HG03558 (cell line): ENCODE results near the gene TMEFF1.
A peak's percentile ranks its signal among the peaks of the same experiment; 100 is the strongest.

Experiments
- ATAC-seq: cut with Tn5 transposase; IDR thresholded peaks from one replicate; pipeline ENCODE4 v1.9.1; 2021; ENCODE audit warnings: moderate number of reproducible peaks; ENCODE audit not compliant: unreplicated experiment; ENCODE audit errors: extremely low read depth

TMEFF1 gene

DNA sequence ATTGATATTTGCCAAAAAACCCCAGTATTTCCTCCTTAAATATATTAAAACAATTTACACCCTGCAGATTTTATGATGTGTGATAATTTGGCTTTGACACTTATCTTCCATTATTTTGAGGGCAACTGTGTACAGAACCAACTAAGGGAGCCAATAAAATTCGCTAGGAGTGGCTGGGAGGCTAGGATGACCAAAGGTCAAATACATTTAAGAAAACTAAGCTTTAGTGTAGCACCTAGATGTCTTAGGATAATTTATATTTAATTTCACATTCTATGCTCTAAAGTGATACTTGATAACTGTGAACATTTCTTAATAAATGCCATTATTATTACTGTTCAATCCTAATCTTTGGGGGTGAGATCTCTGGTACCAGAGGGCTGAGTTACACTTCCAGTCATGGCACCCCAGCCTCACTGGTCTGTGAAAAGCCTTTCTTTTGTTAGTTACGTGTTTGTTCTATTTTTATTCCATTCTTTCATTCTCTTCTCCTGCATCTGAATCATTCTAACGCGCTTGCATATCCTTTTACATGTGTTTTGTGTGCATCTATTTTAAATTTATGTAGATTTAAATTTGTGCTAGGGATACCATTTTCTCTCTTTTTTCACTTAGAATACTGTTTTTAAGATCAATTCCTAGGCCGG lies 26.9 kb upstream of the TMEFF1 start:
- ATAC-seq = no peak

DNA sequence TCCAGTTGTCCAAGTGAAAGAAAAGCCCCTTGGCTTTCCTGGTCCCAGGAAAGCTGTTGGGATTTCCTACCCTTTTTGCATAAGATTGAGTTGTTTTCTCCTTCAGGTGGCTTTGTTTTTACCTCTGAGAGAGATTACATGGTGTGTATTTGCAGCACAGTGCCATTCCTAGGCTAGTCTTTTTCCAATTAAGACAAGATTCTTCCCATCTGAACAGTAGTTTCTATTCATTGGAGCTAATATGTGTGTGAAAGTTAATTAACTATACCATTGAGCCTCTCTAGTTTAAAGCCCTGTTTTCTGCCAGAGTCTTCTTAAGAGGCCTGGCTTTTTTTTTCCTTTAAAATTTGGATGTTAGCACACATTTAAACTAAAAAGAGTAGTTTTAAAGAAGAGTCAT lies 25.9 kb upstream of the TMEFF1 start:
- ATAC-seq = no peak

DNA sequence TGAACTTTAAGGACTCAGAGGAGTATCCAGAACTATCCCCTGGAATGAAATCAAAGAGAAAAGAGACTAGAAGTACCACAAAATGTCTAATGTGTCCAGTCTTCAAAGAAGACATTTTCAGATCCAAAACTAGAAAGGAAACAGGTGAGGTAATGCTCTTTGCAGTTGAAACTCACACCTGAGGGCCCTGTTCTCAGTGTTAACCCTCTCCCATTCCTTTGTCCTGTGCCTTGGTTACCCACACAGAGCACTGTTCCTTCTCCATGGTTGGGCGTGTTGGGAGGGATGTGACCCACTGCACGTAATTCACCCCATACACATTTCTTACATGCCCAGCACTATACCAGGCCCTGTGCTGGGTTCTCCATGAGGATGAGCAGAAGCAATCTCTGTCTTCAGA lies 24.7 kb upstream of the TMEFF1 start:
- no peak for ATAC-seq

DNA sequence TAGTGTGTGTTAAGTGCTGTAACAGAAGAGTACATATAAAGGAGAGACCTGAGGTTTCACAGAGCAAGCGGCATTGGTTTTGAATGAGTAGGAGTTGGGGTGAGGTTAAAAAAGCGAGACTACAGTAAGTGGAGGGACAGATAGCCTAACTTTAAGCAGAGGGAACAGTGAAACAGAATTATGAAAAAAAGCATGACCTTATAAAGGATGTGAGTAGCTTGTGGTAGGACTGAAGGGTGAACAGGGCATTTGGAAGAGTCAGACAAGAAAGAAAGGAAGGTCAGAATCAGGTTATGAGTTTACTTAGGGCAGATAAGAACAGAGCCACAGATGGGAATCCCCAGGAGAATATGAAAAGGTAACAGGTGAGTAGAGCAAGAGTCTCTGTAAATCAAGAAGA lies 23.5 kb upstream of the TMEFF1 start:
- peak; percentile 92 for ATAC-seq

DNA sequence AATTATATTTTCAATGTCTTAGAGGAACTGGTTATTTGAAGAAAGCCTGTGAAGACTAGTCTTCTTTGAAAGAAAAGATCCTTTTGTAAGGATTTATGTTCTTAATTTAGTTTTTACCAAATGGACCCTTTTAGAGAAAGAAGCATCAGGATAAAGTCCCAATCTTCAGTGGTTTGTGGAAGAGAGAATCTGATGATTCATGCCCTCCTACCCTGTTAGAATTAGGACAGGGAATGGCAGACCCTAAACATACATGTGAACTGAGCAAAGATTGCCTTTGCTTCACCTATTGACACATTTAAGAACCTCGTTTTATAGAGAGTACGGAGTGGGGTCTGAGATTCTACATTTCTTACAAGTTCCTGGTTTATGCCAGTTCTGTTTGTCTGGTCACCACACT lies 20.1 kb upstream of the TMEFF1 start:
- ATAC-seq = no peak

DNA sequence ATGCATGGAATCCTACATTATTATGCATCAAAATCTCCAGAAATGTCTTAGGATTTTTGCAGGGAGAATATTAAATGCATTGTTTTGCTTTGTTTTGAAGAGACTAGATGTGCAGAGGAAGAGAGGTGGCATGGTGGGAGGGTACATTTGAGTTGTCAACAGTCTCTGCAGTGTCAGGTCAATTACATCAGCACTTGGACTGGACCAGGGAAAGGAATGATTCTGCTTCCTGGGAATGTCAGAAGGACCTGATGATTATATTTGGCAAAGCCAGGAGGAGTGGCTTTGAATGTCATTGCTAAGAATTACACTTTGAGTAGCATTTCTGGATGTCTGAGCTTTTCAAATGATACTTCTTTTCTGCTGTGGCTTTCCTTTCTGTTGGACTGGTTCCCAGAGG lies 17.5 kb upstream of the TMEFF1 start:
- ATAC-seq = no peak

DNA sequence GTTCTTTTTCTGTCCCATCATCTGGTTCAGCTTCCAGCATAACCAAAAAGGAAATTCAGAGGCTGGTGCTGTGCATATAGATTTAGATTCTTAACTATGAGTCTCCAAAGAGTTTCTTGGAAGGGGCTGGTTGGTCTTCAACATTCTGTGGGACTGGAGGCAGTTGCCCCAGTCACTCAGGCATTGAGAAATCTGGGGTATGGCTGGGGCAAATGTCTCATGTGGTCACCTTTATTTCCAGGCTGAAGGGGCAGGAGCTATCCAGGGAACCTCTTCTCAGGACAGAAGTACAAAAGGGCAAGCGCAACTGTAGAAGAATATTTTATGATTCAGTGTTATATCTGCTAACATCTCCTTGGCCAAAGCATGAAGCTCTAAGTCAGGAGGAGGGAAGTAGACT lies 15.4 kb upstream of the TMEFF1 start:
- ATAC-seq = no peak

DNA sequence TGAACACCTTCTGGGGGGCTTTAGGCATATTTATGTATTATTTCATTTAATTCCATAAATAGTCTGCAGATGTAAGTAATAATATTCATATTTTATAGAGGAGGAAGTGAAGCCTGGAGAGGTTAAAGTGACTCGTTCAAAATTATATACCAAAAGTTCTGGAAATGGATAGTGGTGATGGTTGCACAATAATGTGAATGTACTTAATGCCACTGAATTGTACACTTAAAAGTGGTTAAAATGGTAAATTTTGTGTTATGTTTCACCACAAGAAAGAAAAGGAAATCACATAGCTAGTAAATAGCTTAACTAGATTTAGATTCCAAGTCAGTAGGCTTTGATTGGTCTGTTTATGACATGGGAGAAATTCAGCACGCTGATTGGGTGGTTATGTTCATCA lies 13.0 kb upstream of the TMEFF1 start:
- ATAC-seq = no peak

DNA sequence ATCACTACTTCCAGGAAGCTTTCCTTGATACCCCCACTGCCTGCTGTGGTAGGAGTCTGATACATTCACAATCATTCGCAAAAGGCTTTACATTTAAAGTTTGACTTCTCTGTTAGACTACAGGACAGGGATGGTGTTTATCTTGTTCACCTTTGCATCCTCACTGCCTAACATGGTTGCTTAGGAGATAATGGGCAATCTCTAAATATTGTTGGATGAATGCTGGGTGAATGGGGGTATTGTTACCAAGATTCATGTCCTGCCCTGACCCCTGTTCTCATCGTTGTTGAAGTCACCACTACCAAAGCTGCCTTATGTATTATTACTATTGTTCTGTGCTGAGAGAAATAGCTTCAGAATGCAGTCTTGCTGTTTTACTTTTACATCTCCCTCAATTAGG lies 7.7 kb upstream of the TMEFF1 start:
- no peak for ATAC-seq

DNA sequence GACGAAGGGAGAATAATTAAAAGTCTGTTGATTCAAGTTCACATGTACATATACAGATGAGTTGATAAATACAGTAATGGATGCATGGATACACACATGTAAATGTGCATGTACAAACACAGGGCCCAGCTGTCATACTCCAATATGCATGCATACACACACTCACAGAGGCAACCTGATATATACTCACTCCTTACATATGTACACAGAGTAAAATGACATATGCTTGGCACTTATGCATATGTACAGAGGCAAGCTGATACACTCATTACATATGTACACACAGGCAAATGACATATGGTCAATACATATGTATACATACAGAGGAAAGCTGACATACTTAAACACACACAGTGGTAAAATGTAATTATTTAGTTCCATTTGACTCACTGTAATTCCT lies 7.2 kb upstream of the TMEFF1 start:
- ATAC-seq = no peak

DNA sequence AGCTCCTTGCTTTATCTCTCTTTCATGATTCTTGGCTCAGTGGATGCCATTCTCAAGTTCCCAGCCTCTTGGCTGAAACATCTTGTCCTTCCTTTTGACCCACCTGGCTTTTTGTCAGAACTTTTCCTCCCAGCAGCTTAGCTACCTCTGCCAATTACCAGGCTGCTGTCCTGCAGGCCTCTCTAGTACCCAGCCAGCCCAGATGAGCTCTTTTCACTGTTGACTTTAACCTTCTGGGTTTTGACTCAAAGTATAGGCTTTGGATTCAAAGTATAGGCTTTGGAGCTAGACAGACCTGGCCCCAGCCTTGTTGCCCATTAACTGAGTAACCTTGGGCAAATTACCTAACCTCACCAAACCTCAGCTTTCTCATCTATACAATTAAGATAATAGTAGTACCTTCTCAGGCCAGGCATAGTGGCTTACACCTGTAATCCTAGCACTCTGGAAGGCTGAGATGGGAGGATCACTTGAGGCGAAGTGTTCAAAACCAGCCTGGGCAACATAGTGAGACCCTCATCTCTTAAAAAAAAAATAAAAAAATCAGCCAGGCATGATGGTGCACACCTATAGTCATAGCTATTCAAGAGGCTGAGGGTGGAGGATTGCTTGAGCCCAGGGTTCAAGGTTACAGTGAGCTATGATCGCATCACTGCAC lies 6.6 kb upstream of the TMEFF1 start:
- ATAC-seq = no peak

DNA sequence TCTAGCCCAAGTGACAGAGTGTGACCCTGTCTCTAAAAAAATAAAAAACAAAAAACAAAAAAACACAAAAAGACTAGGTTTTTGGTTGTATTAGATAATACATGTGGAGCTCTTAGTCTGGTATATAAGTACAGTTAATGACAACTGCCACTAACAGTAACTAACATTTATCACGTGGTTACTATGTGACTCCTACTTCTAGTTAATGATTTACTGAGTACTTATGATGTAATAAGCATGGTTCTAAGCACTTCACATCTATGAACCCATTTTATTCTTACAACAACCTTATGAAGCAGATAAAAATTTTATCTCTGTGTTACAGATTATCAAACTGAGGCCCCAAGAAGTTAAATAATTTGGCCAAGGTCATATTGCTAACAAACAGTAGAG lies 6.1 kb upstream of the TMEFF1 start:
- ATAC-seq = no peak

DNA sequence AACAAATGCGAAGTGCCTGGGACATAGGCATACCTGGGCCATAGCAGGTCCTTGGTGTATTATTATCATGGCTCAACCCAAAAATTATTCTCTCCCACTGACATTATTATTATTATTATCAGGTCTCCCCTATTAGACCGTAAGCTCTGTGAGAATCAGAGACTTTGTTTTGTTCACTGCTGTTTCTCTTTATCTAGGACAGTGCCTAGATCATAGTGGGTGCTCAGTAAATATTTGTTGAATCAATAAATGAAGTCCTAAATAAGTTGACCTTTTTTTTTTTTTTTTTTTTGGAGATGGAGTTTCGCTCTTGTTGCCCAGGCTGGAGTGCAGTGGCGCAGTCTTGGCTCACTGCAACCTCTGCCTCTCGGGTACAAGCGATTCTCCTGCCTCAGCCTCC lies 4.9 kb upstream of the TMEFF1 start:
- ATAC-seq = no peak

DNA sequence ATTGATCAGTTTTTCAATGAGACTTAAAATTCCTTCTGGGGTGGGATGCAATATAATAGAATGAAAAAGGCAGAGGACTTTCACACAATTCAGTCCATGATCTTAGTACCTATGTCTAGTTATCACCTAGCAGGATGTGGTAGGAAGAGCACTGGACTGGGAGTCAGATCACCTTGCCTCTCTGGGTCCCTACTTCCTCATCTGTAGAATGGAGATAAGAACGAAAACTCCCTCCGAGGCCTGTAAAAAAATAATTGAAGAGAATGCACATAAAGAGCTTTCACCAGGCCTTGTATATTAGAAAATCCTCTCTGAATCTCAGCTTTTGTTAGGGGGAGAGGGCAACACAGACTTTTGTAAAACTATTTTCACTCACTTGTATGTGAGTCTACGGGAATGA lies 681 bp upstream of the TMEFF1 start:
- no peak for ATAC-seq

DNA sequence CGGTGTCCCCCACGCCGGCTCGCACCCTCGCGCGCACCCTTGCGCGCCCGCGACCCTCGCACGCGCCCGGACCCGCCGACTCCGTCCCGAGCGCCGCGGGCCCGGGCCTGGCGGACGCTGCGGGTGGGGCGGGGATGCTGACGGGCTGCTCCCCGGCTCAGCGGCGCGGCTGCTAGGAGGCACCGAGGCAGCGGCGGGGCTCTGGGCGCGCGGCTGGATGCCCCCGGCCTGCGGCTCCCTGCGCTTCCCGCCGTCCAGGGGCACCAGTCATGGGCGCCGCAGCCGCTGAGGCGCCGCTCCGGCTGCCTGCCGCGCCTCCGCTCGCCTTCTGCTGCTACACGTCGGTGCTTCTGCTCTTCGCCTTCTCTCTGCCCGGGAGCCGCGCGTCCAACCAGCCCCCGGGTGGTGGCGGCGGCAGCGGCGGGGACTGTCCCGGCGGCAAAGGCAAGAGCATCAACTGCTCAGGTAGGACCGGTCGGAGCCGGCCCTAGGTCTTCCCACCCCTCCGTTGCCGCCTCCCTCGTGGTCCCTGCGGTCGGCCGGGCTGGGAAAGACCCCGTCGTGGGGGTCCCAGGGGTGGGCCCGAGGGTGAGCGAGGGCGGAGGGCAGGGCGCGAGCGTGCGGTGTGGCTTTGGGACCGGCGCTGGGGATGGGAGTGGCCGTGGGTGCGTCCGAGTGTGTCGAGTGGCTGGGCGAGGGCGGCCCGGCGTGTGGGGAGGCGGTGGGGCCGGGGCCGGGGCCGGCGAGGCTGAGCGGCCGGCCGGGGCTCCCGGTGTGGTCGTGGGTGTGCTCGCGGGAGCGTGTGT lies 530 bp downstream of the TMEFF1 start:
- peak; percentile 49 for ATAC-seq

DNA sequence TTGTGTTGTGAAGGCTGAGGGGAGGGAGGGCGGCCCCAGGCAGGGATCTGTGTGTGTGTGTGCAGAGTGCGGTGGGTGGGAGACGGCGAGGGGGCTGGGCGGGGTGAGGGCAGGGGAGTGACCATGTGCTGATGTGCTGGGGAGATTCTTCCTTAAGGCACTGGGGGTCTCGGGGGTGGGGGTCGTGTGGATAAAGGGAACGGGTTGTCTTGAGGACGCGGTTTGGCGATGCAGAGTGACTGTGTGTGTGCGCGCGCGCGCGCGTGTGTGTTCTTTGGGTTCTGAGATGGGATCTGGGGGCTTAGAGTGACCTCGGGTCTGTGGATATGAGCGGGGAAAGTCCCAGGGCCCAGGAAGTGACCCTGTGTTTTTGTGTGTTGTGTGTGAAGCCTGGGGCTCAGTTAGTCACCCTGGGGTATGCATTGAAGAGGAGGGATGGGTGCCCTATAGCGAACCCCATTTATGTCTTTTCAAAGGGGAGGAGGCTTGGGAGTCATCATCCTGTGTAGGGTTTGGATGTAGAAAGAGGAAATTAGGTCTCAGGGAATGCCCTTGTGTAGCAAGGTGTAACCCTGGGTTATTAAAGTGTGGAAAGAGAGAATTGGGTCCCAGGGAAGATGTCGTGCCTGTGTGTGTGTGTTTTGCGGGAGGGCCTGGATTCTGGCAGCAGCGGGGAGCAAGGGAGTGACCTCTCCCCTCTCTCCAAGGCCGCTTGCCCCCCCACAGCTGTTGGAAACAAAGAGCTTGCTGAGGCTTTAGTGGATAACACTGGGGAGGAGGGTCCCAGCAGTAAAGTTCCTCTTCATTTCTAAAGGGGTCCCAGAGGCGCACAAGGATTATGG lies 1.4 kb downstream of the TMEFF1 start:
- ATAC-seq = no peak

DNA sequence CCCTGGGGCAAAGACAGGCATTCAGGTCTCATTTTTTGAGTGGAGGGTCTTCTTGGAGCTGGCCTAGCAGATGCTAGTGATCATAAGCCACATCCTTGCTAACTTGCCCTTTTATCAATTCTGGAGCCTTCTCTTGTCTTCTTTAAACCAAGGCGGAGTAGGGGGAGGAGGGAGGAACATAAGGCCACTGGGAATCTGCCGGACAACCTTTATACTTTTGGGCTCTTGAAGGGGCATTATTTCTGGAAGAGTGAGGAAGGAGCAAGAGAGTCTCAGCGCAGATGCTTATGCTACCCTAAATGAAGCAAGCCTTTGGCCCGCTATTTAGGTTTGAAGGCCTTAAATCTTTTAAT lies 2.0 kb downstream of the TMEFF1 start:
- no peak for ATAC-seq

DNA sequence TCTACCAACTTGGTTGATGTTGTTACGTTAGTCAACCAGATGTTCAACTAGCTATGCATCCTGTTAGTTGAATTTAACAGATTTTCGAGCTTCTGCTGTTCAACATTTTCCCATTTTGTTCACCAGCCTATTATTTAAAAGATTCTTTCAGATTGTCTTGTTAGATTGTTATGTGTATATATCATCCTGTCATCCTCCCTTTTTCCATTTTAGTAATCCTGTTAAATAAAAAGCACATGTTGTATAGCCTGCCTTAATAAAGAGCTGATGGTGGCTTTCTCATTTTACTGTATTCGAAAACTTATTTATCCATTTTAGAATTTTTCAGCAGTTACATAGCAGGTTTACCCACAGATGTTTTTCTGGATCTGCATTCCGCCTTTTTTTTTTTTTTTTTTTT lies 4.3 kb downstream of the TMEFF1 start:
- ATAC-seq = no peak

DNA sequence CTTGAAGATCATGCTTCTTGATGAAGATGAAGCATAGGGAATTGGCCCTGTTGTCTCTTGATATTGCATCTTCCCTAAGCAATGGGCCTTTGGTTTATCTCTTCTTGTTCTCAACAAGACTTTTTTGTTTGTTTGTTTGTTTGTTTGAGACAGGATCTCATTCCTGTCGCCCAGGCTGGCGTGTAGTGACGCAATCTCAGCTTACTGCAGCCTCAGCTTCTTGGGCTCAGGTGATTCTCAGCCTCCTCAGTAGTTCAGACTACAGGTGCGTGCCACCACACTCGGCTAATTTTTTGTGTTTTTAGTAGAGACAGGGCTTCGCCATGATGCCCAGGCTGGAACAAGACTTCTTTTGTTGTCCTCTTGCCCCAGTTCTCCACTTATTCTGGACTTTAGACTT lies 5.2 kb downstream of the TMEFF1 start:
- ATAC-seq = no peak

DNA sequence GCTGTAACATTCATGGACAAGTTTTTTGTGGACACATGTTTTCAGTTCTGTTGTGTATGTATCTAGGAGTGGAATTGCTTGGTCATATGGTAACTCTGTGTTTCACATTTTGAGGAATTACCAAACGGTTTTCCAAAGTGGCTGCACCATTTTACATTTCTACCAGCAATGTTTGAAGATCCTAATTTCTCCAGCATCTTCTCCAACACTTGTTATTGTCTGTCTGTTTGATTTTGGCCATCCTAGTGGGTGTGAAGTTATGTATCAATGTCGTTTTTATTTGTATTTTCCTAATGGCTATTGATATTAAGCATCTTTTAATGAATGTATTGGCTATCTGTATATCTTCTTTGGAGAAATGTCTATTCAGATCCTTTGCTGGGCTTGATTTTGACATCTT lies 6.9 kb downstream of the TMEFF1 start:
- no peak for ATAC-seq

DNA sequence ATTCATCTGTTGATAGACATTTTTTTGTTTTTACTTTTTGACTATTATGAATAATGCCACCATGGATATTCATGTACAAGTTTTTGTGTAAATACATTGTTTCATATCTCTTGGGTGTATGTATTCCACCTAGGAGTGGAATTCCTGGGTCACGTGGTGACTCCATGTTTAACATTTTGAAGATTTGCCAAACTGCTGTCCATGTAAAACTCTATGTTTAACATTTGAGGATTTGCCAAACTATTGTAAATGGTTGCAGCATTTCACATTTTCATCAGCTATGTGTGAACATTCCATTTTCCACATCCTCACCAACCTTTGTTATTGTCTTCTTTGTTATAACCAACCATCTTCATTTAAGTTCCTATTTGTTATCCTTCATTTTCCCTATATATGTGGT lies 12.2 kb downstream of the TMEFF1 start:
- ATAC-seq = no peak
